DND-41 (cell line): ENCODE data around the gene RPS27.

Experiments used
- ATAC-seq: fragments of 200-7000 bp; cut with Tn5 transposase; 3 replicates; pipeline ENCODE4 v1.9.1; 2021; ENCODE audit warnings: low read depth; ENCODE audit not compliant: insufficient read depth
- DNase-seq: peaks from one replicate; pipeline ENCODE4 v3.0.0-alpha.2; 2020
- H2AFZ ChIP-seq: 2 replicates; pipeline ENCODE4 v1.6.0; 2012; ENCODE audit warnings: low read depth, low read length
- H3K27ac ChIP-seq: 2 replicates; pipeline ENCODE4 v1.5.1; 2012; ENCODE audit warnings: low read length, inconsistent platforms
- H3K27me3 ChIP-seq: fragments of 200-600 bp; sonication (generic); 2 replicates; pipeline ENCODE4 v1.6.0; 2012; ENCODE audit warnings: low read length, mild to moderate bottlenecking, inconsistent platforms; ENCODE audit not compliant: insufficient read depth, poor library complexity
- H3K36me3 ChIP-seq: 2 replicates; pipeline ENCODE4 v1.5.1; 2012; ENCODE audit warnings: low read length, inconsistent platforms; ENCODE audit not compliant: insufficient read depth
- H3K4me1 ChIP-seq: 2 replicates; pipeline ENCODE4 v1.5.1; 2012; ENCODE audit warnings: mild to moderate bottlenecking, low read length; ENCODE audit not compliant: insufficient read depth
- H3K4me2 ChIP-seq: 2 replicates; pipeline ENCODE4 v1.6.0; 2012; ENCODE audit warnings: mild to moderate bottlenecking, moderate library complexity, low read length, inconsistent platforms; ENCODE audit not compliant: insufficient read depth
- H3K4me3 ChIP-seq, 2 experiments: fragments of 200-600 bp in 1 of 2; shearing (Covaris generic) in 1 of 2; 2 replicates each; pipeline ENCODE4 v1.5.1; 2012 to 2016; ENCODE audit warnings: inconsistent platforms in 2 of 2, low read length in 2 of 2, mild to moderate bottlenecking in 2 of 2, low read depth in 1 of 2, moderate library complexity in 1 of 2
- H3K79me2 ChIP-seq: 2 replicates; pipeline ENCODE4 v1.6.0; 2012; ENCODE audit warnings: low read length, inconsistent platforms; ENCODE audit not compliant: insufficient read depth
- H3K9ac ChIP-seq: 2 replicates; pipeline ENCODE4 v1.6.0; 2012; ENCODE audit warnings: low read depth, mild to moderate bottlenecking, inconsistent platforms, low read length, moderate library complexity
- H3K9me3 ChIP-seq: 2 replicates; pipeline ENCODE4 v1.5.1; 2012; ENCODE audit warnings: low read length, moderate library complexity, mild to moderate bottlenecking, inconsistent platforms; ENCODE audit not compliant: insufficient read depth, severe bottlenecking
- H4K20me1 ChIP-seq: 2 replicates; pipeline ENCODE4 v1.6.0; 2012; ENCODE audit warnings: low read length; ENCODE audit not compliant: insufficient read depth
- EZH2 ChIP-seq: IDR thresholded peaks from 3 replicates; pipeline ENCODE4 v1.6.1; 2012; ENCODE audit warnings: borderline replicate concordance, low read depth, mild to moderate bottlenecking, moderate library complexity, low read length, inconsistent platforms; ENCODE audit not compliant: severe bottlenecking
- TF ChIP-seq, protein P1 (sequence below): IDR thresholded peaks from 2 replicates; pipeline ENCODE4 v1.5.1; 2012; ENCODE audit warnings: borderline replicate concordance, low read length, moderate library complexity, mild to moderate bottlenecking; ENCODE audit not compliant: poor library complexity, severe bottlenecking; ENCODE audit errors: extremely low read depth

The RPS27 gene

GRCh38 chr1:153967107-153967999 is 23.2 kb upstream of the RPS27 start, which contains the start of gene CREB3L4:
Gene CREB3L4, plus strand, starts transcription at chr1:153967902. Its CDS starts 624 bp downstream, at chr1:153968526.
- H3K79me2 ChIP-seq: peaks cover 56% of the 10 kb centered on the region
- no peaks in the 10 kb centered on the region for H4K20me1 ChIP-seq
- peak within 1 kb of the TSS; percentile 93 for H3K4me2 ChIP-seq
- peak within 1 kb of the TSS; percentile 92 for H3K27ac ChIP-seq
- H2AFZ ChIP-seq: peak within 1 kb of the TSS; percentile 85
- TF ChIP-seq, protein P1, sequence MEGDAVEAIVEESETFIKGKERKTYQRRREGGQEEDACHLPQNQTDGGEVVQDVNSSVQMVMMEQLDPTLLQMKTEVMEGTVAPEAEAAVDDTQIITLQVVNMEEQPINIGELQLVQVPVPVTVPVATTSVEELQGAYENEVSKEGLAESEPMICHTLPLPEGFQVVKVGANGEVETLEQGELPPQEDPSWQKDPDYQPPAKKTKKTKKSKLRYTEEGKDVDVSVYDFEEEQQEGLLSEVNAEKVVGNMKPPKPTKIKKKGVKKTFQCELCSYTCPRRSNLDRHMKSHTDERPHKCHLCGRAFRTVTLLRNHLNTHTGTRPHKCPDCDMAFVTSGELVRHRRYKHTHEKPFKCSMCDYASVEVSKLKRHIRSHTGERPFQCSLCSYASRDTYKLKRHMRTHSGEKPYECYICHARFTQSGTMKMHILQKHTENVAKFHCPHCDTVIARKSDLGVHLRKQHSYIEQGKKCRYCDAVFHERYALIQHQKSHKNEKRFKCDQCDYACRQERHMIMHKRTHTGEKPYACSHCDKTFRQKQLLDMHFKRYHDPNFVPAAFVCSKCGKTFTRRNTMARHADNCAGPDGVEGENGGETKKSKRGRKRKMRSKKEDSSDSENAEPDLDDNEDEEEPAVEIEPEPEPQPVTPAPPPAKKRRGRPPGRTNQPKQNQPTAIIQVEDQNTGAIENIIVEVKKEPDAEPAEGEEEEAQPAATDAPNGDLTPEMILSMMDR: peak; percentile 72
- TF ChIP-seq EZH2: no peak
- H3K9me3 ChIP-seq: no peaks in the 10 kb centered on the region
- DNase-seq (peak; percentile 95), ATAC-seq (peak; percentile 88)
- H3K36me3 ChIP-seq: no peaks in the 10 kb centered on the region; the same call in 1 of the 2 replicates
- peak within 1 kb of the TSS; percentile 65 to 81 for H3K4me3 ChIP-seq
- H3K9ac ChIP-seq: peak within 1 kb of the TSS; percentile 69
- peaks cover 65% of the 10 kb centered on the region for H3K4me1 ChIP-seq
- no peaks in the 10 kb centered on the region for H3K27me3 ChIP-seq

DNA sequence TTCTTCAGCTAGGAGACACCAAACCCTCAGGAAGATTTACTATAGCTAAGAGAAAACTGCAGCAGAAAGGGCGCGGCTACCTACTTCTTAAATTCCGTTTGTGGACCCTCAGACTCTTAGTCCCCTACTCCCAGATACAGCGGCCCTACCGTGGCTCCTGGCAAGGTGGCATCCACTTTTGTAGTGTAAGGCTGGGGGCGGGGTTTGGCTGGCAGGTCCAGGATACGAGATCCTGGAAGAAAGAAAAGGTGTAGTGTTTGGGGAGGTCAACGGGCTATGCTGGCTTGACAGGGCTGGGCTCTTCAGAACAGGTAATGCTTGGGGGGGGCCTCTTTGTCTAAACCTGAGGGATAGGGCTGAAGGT is 22.6 kb upstream of the RPS27 start:
- ATAC-seq: no peak
- H3K9me3 ChIP-seq: no peaks in the 10 kb centered on the region
- H4K20me1 ChIP-seq: no peaks in the 10 kb centered on the region
- H3K4me2 ChIP-seq: peak overlapping the region; percentile 93
- H3K27me3 ChIP-seq: no peaks in the 10 kb centered on the region
- H3K4me3 ChIP-seq: peak overlapping the region; percentile 65 to 81
- H2AFZ ChIP-seq: peak overlapping the region; percentile 85
- TF ChIP-seq EZH2: no peak
- TF ChIP-seq, protein P1: no peak
- H3K79me2 ChIP-seq: peaks cover 50% of the 10 kb centered on the region
- H3K27ac ChIP-seq: peak overlapping the region; percentile 92
- H3K9ac ChIP-seq: peak overlapping the region; percentile 69
- peaks cover 64% of the 10 kb centered on the region for H3K4me1 ChIP-seq
- DNase-seq: no peak
- no peaks in the 10 kb centered on the region; the same call in 1 of the 2 replicates for H3K36me3 ChIP-seq

- H3K27me3 ChIP-seq: no peaks in the 10 kb centered on the region
Measured at GRCh38 chr1:153968408-153968807, 22.2 kb upstream of the RPS27 start.

More at GRCh38 chr1:153968408-153968807, 22.2 kb upstream of the RPS27 start:
- peaks cover 3% of the 10 kb centered on the region for H3K36me3 ChIP-seq
- H2AFZ ChIP-seq: peak overlapping the region; percentile 85; the same call in 1 of the 2 replicates
- no peaks in the 10 kb centered on the region for H4K20me1 ChIP-seq
- H3K79me2 ChIP-seq: peaks cover 46% of the 10 kb centered on the region
- no peaks in the 10 kb centered on the region for H3K9me3 ChIP-seq
- TF ChIP-seq, protein P1: no peak
- no peak for TF ChIP-seq EZH2
- H3K4me2 ChIP-seq: peak overlapping the region; percentile 93
- peak overlapping the region; percentile 65 to 81; a peak in 3 of 4 replicates for H3K4me3 ChIP-seq
- H3K27ac ChIP-seq: peak overlapping the region; percentile 92
- peak overlapping the region; percentile 69 for H3K9ac ChIP-seq
- no peak for ATAC-seq
- peaks cover 64% of the 10 kb centered on the region for H3K4me1 ChIP-seq
- DNase-seq: no peak
